KMS-11 (cell line): Measurements from ENCODE around the gene SLIT1.

ENCODE experiments used
- H2AFZ ChIP-seq: fragments of 200-600 bp; sonication (generic); 2 replicates; pipeline ENCODE4 v1.6.1; 2016; ENCODE audit warnings: antibody characterized with exemption, mixed run types, low read depth
- H3K27ac ChIP-seq: fragments of 200-600 bp; sonication (generic); 2 replicates; pipeline ENCODE4 v1.6.1; 2016; ENCODE audit warnings: mild to moderate bottlenecking, mixed run types
- H3K27me3 ChIP-seq: fragments of 200-600 bp; sonication (generic); 2 replicates; pipeline ENCODE4 v1.6.1; 2017; ENCODE audit warnings: mild to moderate bottlenecking, low read depth, mixed run types, moderate library complexity; ENCODE audit not compliant: insufficient read depth
- H3K36me3 ChIP-seq: fragments of 200-600 bp; sonication (generic); 2 replicates; pipeline ENCODE4 v1.6.1; 2017; ENCODE audit warnings: mild to moderate bottlenecking, mixed run types; ENCODE audit not compliant: insufficient read depth
- H3K4me1 ChIP-seq: fragments of 200-600 bp; sonication (generic); 2 replicates; pipeline ENCODE4 v1.6.1; 2016; ENCODE audit warnings: mild to moderate bottlenecking, low read depth, mixed run types; ENCODE audit not compliant: poor library complexity, severe bottlenecking
- H3K4me2 ChIP-seq: fragments of 200-600 bp; sonication (generic); 2 replicates; pipeline ENCODE4 v1.7.0; 2016; ENCODE audit warnings: mild to moderate bottlenecking, mixed run types
- H3K4me3 ChIP-seq: fragments of 200-600 bp; sonication (generic); IDR thresholded peaks from 2 replicates; pipeline ENCODE4 v1.6.1; 2017; ENCODE audit warnings: low read depth, low read length, mixed read lengths; ENCODE audit not compliant: insufficient read depth
- H3K79me2 ChIP-seq: fragments of 200-600 bp; sonication (generic); 2 replicates; pipeline ENCODE4 v1.6.1; 2016; ENCODE audit warnings: low read depth, mixed run types; ENCODE audit not compliant: insufficient read depth
- H3K9ac ChIP-seq: fragments of 200-600 bp; sonication (generic); 2 replicates; pipeline ENCODE4 v1.6.1; 2016; ENCODE audit warnings: mild to moderate bottlenecking, mixed run types
- H4K20me1 ChIP-seq: fragments of 200-600 bp; sonication (generic); 2 replicates; pipeline ENCODE4 v1.6.1; 2016; ENCODE audit warnings: mild to moderate bottlenecking, mixed run types; ENCODE audit not compliant: insufficient read depth
- TF ChIP-seq, protein P1 (sequence below): fragments of 200-600 bp; sonication (generic); conservative IDR thresholded peaks from 2 replicates; pipeline ENCODE4 v1.6.1; 2017; ENCODE audit warnings: low read depth, mild to moderate bottlenecking, antibody characterized with exemption, low read length, moderate library complexity, mixed read lengths

SLIT1 gene

DNA sequence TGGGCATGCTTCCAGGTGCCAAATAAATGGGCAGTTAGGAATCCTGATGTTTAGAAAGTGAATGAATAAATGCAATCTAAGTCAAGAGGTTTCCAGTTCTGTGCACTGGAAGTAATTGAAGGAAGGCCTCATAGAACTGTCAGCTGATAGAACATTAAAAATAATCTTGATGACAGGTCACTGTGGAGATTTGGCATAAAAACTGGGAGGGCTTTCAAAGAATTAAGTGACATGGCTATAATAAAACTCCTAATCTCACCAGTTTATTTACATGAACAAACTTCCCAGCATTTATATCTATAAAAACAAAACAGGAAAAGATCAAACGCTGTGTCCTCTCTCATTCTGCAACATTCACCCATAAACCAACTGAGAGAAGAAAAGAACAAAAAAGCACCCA lies 170.5 kb downstream of the SLIT1 start:
- peaks cover 15% of the 10 kb centered on the region for H3K4me1 ChIP-seq
- H4K20me1 ChIP-seq, result no peaks in the 10 kb centered on the region
- H3K79me2 ChIP-seq, result no peaks in the 10 kb centered on the region

DNA sequence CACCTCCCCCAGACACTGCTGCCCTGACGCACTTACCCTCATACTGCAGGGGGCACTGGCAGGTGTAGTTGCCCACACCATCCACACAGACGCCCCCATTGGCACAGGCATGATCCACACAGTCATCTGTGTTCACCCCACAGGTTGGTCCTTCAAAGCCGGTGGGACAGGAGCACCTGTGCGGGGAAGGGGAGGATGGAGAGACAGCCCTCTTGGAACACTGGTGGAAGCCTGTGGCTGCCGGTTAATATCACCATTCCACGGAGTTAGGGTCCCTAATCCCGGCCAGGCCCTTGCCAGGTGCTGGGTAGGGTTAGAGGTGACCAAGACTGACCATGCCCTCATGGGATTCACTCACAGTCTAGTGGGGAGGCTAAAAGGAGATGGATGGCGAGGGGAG lies 171.8 kb downstream of the SLIT1 start:
- H3K4me2 ChIP-seq, result no peak overlapping the region
- no peak overlapping the region for H3K27ac ChIP-seq
- no peak overlapping the region for H2AFZ ChIP-seq
- no peaks in the 10 kb centered on the region for H3K36me3 ChIP-seq
- no peak overlapping the region for H3K4me3 ChIP-seq
- no peaks in the 10 kb centered on the region for H4K20me1 ChIP-seq
- H3K27me3 ChIP-seq, result no peaks in the 10 kb centered on the region
- H3K79me2 ChIP-seq, result no peaks in the 10 kb centered on the region
- TF ChIP-seq, protein P1, sequence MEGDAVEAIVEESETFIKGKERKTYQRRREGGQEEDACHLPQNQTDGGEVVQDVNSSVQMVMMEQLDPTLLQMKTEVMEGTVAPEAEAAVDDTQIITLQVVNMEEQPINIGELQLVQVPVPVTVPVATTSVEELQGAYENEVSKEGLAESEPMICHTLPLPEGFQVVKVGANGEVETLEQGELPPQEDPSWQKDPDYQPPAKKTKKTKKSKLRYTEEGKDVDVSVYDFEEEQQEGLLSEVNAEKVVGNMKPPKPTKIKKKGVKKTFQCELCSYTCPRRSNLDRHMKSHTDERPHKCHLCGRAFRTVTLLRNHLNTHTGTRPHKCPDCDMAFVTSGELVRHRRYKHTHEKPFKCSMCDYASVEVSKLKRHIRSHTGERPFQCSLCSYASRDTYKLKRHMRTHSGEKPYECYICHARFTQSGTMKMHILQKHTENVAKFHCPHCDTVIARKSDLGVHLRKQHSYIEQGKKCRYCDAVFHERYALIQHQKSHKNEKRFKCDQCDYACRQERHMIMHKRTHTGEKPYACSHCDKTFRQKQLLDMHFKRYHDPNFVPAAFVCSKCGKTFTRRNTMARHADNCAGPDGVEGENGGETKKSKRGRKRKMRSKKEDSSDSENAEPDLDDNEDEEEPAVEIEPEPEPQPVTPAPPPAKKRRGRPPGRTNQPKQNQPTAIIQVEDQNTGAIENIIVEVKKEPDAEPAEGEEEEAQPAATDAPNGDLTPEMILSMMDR, result no peak
- H3K9ac ChIP-seq, result no peak overlapping the region
- H3K4me1 ChIP-seq, result peaks cover 15% of the 10 kb centered on the region

More for the DNA sequence above, 170.5 kb downstream of the SLIT1 start:
- Histone ChIP-seq H3K4me2 (no peak overlapping the region), H3K9ac (no peak overlapping the region), H2AFZ (no peak overlapping the region), H3K4me3 (no peak overlapping the region), H3K27me3 (no peaks in the 10 kb centered on the region), H3K27ac (no peak overlapping the region), H3K36me3 (no peaks in the 10 kb centered on the region)
- TF ChIP-seq, protein P1, result no peak

DNA sequence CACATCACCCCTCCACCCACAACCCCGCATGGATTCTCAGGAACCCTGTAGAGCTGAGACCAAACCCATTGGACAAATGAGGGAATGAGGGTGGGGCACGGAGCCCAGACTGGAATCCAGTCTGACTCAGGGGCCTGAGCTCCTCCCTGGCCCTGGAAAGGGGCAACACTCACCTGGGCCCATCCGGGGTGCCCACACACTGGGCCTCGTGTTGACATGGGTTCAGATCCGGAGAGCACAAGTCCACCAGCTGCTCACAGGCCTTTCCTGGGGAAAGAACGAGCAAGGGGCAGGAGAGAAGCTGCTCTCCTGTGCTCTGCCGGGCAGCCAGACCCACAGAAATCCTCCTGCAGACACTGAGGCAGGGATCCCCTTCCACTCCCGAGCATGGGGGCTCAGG lies 172.2 kb downstream of the SLIT1 start:
- Histone ChIP-seq H3K4me2 (no peak overlapping the region), H3K4me3 (no peak overlapping the region), H3K4me1 (peaks cover 15% of the 10 kb centered on the region), H3K27ac (no peak overlapping the region), H2AFZ (no peak overlapping the region), H3K36me3 (no peaks in the 10 kb centered on the region), H3K79me2 (no peaks in the 10 kb centered on the region), H4K20me1 (no peaks in the 10 kb centered on the region), H3K27me3 (no peaks in the 10 kb centered on the region), H3K9ac (no peak overlapping the region)
- TF ChIP-seq, protein P1, result no peak

DNA sequence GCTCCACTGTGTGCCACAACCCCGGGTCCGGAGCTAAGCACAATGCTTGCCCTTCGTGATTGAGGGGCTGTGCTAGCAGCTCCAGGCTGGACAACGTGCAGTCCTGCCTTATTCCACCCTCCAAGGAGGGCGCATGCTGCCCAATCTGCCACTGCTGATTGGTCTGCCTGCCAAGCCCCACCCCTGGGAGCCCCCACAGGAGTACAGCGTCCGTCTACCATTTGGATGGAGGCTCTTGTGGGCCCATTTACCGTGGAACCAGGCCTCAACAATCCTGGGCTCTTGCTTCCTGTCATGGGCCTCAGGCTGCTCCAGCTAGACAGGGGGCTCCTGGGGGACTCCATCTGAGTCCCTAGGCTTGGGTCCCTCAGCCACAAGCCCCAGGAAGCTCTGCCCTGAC lies 173.3 kb downstream of the SLIT1 start:
- Histone ChIP-seq H3K4me1 (peaks cover 13% of the 10 kb centered on the region), H3K36me3 (no peaks in the 10 kb centered on the region), H3K4me2 (no peak overlapping the region), H3K9ac (no peak overlapping the region), H3K4me3 (no peak overlapping the region), H3K79me2 (no peaks in the 10 kb centered on the region), H3K27ac (no peak overlapping the region), H3K27me3 (no peaks in the 10 kb centered on the region), H4K20me1 (no peaks in the 10 kb centered on the region), H2AFZ (no peak overlapping the region)
- TF ChIP-seq, protein P1, result no peak
